GM19463 (cell line): ENCODE results near the gene KBTBD12.

Experiments used
- ATAC-seq: cut with Tn5 transposase; IDR thresholded peaks from one replicate; pipeline ENCODE4 v1.9.1; 2021; ENCODE audit warnings: mild to moderate bottlenecking, moderate library complexity; ENCODE audit not compliant: unreplicated experiment

Gene KBTBD12

DNA sequence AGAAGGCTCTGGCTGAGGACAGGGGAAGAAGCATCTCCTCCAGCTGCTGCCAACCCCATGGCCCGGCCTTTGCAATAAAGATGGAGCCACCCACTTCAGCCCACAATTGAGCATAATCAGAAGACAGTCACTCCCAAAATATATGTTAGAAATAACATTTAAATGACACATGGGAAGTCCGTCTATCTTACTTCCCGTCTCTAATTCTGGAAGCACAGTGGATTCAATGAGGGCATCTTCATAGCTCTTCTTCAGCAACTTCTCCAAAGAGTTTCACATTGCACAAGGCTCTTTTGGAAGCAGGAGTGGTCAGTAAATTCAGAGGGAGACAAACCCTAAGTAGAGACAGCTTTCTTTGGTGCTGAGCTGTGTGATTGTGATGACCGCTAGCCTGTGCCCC lies 70.2 kb downstream of the KBTBD12 start:
- ATAC-seq = no peak

- ATAC-seq = no peak
These were observed 70.7 kb downstream of the KBTBD12 start for GRCh38 chr3:127985655-127986225.

GRCh38 chr3:127986803-127987202 lies 71.8 kb downstream of the KBTBD12 start:
- ATAC-seq = no peak

- no peak for ATAC-seq
These were observed 72.4 kb downstream of the KBTBD12 start for GRCh38 chr3:127987309-127987995.

GRCh38 chr3:127988770-127989557 lies 73.9 kb downstream of the KBTBD12 start:
- no peak for ATAC-seq

- no peak for ATAC-seq
These were observed 75.0 kb downstream of the KBTBD12 start for GRCh38 chr3:127990051-127990450.

- ATAC-seq = no peak
These were observed 75.4 kb downstream of the KBTBD12 start for GRCh38 chr3:127990461-127990860.

DNA sequence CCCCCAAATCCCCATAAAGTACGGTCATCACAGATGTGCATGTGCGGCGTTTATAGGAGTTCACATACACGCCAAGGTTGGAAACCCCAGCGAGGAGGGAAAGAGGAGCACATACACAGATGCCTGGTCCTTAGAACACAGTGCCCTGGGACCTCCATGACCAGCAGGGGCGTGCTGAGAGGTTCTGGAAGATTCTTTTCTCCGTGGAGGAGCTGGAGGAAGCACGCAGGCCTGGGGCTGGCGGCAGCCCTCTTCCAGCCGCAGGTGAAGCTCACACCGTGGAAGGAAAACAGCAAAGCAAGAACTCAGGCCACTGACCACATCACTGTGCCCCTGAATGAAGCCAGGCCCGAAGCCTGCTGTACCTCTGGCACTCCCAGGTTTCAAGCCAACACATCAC lies 76.2 kb downstream of the KBTBD12 start:
- ATAC-seq = no peak

GRCh38 chr3:127991681-127992080 lies 76.6 kb downstream of the KBTBD12 start:
- no peak for ATAC-seq

DNA sequence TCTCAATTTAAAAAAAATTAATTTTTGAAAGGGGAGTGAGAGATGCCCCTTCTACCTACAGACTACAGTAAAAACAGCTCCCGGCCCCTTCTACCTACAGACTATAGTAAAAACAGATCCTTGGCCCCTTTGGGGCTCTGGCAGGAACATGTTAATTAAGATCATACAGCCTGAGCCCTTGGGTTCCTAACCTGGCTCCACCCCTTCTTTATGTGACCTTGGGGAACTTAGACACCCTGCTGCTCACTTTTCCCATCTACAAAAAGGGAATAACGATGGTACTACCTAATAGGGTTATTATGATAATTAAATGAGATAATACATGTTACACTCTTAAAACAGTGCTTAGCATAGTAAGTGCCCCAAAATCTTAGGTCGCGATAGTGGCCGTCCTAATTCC lies 77.1 kb downstream of the KBTBD12 start:
- no peak for ATAC-seq

DNA sequence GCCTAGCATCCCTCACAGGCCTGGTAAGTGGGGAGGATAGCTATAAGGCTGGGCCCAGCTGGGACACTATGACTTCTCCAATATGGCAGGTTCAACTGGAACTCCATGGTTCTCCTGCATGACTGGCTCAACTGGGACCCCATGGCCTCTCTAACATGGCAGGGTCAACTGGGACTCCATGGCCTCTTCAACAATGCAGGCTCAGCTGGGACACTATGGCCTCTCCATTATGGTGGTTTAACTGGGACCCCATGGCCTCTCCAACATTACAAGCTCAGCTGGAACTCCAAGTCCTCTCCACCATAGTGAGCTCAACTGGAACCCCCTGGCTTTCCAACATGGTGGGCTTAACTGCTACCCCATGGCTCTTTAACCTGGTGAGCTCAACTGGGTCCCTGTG lies 79.0 kb downstream of the KBTBD12 start:
- ATAC-seq = no peak

- ATAC-seq = no peak
These were observed 82.0 kb downstream of the KBTBD12 start for GRCh38 chr3:127997016-127997415.

- ATAC-seq = no peak
These were observed 82.9 kb downstream of the KBTBD12 start for GRCh38 chr3:127997961-127998360.

DNA sequence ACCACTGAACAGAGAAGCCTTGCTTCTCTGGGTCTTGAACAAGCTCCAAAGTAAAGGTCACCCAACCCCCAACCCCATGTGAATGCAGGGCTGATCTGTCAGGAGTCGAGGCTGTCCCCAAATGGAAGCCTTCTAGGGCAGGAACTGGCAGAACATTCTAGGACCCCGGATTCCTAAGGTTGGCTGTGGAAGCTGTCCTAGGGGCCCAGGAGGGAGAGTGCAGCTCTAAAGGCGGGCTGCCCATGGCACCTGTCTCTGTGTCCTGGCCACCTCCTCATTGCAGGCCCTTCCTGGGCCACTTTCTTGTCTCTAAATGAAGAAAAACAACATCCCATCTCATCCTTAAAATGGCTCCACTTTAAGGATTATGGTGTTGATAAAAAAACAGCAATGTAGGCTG lies 83.6 kb downstream of the KBTBD12 start:
- no peak for ATAC-seq

DNA sequence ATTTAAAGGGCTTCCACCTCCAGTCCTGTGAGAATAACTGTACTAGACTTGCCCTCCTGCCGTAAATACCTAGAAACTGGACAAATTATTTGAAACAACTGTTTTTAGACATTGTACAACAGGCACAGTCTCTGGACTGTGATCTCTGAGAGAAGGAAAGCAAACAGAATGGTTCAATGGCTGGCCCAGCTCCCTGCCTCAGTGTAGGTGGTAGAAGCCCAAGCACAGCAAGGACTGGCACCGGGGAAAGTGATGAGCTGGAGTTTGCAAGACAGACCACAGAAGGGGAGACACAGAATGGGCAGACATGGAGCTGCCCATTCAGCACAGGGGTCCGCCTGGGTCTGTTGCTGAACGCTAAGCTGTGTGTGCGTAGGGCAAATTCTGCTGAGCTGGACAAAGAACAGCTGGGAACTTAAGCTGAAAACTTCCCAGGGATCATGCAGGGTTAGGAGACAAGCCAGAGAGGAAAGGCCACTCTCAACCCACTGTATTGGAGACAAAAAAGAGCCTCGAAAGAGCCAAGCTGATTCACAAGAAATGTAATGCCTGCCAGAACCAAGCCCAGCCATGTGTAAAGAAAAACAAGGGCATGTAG lies 84.6 kb downstream of the KBTBD12 start:
- ATAC-seq = no peak

- ATAC-seq = no peak
These were observed 86.5 kb downstream of the KBTBD12 start for GRCh38 chr3:128001576-128001975.

- no peak for ATAC-seq
These were observed 89.6 kb downstream of the KBTBD12 start for GRCh38 chr3:128004661-128005060.

GRCh38 chr3:128006061-128007032 lies 91.3 kb downstream of the KBTBD12 start:
- ATAC-seq = no peak

GRCh38 chr3:128007033-128007424 lies 92.0 kb downstream of the KBTBD12 start:
- ATAC-seq = no peak
